HG03135 (cell line): ENCODE measurements around the gene CES1.
"Not testable (repeated sequence)": the region's sequence is repeated elsewhere in the genome, so short reads cannot be mapped to it uniquely, and the experiment has no call there.

Source experiments
- ATAC-seq: cut with Tn5 transposase; IDR thresholded peaks from one replicate; pipeline ENCODE4 v1.9.1; 2021; ENCODE audit warnings: mild to moderate bottlenecking, moderate library complexity; ENCODE audit not compliant: unreplicated experiment

CES1 gene

GRCh38 chr16:55832425-55832772 is 497 bp downstream of the CES1 start:
- ATAC-seq, result no peak

GRCh38 chr16:55830658-55831294 is 2.1 kb downstream of the CES1 start:
- ATAC-seq, result no peak

DNA sequence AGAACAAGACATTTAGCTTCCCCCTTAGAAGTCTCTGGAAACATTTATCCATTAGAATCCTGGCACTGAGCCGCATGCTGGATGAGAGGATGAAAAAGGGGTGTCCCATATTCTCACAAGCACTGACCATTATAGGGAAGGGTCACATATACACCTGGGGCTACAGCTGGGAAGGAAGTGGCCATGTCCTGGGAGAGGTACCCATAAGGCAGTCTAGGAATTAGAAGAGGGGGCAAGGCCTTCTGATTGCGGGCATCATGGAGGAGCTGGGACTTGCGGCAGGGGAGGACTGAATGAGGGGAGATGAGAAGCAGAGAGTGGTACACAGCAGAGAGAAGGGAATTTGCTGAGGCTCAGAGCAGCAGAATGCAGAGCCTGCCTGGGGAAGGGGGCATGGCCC is 3.7 kb downstream of the CES1 start:
- ATAC-seq, result not testable (repeated sequence)

GRCh38 chr16:55828680-55829079 is 4.2 kb downstream of the CES1 start:
- ATAC-seq, result no peak

GRCh38 chr16:55825115-55825728 is 7.7 kb downstream of the CES1 start:
- no peak for ATAC-seq

DNA sequence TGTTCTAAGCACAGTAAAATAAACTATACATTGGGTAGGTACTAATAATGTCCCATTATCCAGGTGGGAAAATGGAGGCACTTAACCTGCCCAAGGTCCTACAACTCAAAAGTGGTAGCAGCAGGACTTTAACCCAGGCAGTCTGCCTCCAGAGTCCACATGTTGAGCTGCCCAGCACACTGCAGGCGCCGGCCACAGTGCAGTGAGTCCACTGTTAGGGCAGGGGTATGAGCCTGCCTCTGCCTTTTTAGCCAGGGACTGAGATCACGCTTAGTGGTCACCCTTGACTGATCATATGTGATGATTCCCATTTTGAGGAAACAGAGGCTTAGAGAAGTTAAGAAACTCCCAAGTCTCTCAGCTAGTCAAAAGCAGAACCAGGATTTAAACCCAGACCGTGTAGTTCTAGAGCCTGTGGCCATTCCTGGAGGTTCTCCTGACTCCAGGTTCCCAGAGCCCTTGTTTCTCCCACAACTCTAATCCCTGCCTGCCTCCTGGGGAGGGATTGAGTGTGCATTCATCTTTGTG is 8.4 kb downstream of the CES1 start:
- no peak for ATAC-seq

GRCh38 chr16:55822280-55822810 is 10.6 kb downstream of the CES1 start:
- no peak for ATAC-seq

GRCh38 chr16:55821210-55821609 is 11.7 kb downstream of the CES1 start:
- ATAC-seq, result no peak

- no peak for ATAC-seq
Observed at GRCh38 chr16:55820615-55821014, 12.3 kb downstream of the CES1 start.

DNA sequence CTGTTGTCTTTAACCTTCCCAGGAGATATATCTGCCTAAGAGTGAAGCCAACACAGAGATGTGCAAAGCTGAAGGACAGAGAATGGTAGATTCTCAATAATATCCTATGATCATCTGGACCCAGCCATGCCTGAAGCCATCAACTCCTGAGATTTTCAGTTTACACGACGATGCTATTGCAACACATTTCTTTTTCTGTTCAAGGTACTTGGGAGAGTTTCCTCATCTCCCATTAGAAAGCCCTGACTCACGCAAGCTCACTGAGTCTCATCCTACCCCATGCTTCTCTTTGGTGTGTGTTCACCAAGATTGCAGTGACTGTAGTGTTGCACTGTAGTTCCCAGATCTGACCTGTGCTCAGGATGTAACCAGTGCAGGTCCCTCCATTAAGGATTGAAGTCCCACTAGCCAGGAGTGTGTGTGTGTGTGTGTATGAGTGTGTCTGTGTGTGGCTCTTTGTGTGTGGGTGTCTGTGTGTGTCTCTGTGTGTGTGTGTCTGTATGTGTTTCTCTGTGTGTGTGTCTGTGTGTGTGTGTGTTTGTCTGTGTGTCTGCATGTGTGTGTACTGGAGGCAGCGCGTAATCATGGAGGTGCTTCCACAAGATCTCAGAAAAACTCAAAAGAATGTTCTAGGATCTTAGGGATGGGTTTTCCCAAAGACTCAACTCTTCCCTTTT is 15.5 kb downstream of the CES1 start:
- ATAC-seq, result no peak

GRCh38 chr16:55816222-55816621 is 16.7 kb downstream of the CES1 start:
- ATAC-seq, result not testable (repeated sequence)

DNA sequence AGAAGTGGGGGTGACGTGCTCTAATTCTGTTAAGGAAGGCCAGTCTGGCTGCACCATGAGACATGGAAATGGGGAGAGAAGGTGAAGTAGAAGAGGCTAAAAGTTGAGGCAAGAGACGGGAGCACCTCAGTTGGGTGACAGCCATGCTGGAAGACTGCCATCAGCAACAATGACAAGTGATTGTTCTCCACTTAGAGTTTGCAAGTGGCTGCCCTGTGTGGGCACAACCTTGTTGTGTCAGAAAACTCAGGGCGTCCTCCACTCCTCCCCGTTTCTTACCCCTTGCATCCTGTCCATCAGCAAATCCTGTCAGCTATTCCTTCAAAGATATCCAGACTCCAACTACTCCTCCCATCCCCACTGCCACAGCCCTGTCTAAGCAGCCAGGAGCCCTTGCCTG is 17.6 kb downstream of the CES1 start:
- no peak for ATAC-seq

DNA sequence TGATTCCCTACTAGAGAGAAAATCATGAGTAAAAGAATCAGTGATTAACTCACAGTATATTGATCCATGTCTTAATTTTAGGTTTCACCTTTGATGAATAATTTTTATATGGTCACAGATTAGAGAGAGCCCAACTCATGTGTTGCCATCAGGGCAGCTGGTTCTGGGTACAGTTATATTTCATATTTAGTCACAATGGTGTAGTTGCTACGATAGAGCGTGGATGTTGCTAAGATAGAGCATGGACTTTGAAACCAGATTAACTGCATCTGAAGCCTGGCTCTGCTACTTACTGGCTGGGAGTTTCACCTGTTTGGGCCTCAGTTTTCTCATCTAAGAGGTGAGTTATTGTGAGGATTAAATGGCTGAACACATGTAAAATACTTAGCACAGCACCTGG is 18.7 kb downstream of the CES1 start:
- ATAC-seq, result not testable (repeated sequence)

DNA sequence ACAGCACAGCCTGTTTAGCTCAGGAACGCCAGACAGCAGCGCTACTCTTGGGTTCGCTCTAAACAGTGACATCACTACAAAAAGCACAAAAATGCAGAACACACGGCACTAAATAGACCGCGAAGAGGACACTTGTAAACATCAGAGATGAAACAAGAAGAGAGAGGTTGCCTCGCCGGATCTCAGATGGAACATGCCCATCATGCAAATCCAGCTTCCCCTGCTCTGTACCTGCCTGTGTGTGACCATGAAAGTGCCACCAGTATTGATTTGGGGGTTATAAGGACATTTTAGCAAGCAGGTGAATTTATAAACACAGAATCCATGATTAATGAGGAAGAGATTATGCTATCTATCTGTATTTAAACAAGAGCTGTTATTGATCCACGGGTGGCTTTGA is 19.2 kb downstream of the CES1 start:
- not testable (repeated sequence) for ATAC-seq

DNA sequence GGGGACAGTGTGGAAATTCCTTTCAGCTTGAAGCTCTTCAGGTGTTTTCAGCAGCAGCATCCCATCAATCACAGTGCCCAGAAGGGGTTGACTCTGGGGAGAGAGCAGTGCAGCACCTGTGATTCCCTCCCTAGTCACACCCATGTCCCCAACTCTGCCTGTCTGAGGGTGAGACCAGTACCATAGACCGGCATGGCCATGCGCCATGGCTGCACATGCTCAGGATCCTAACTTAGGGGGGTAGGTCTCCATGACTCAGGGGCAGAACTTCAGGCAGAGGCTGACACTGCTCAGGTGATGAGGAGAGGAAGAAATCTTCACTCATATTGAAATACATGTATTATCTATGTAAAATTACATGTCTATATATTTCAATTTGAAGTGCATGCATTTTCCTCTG is 19.9 kb downstream of the CES1 start:
- ATAC-seq, result no peak

DNA sequence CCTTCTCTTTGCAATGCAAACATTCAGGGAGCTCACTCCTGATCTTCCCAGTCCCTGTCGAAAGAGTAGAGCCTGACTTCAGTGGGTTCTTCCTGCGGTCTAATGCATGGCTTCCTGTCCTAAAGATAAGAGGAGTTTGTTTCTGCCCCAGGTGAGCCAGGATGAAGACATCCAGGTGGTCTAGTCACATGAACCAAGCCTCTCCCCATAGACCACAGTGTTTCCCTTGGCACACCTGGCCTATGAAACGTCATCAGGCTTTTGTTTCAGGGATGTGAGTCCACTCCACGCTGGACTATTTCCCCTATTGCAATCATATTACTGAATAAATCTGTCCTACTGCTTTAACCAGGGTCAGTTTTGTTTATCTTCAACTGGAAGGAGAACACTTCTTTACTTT is 21.1 kb downstream of the CES1 start:
- no peak for ATAC-seq

DNA sequence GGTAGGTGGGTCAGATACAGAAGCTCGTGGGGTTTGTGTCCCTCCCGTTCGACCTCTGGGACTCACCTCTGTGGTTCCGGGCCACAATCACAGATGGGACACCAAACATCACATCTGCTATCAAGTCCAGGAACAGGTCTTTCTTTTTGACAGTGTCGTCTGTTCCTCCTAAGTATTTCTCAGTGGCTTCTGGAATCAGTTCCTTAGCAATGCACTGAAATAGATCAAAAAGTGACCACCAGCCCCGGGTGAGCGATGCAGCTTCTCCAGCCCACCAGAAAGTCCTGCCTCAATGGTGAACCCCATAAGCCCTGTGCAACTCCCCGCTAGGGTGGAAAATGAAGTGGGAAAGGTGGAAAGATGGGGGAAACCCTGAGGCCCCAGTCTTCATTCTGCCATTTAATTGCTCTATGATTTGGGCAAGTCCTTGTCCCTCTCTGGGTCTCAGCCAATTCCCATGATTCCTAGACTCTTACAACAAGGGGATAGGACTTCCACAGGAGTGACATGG is 22.4 kb downstream of the CES1 start:
- ATAC-seq, result no peak

DNA sequence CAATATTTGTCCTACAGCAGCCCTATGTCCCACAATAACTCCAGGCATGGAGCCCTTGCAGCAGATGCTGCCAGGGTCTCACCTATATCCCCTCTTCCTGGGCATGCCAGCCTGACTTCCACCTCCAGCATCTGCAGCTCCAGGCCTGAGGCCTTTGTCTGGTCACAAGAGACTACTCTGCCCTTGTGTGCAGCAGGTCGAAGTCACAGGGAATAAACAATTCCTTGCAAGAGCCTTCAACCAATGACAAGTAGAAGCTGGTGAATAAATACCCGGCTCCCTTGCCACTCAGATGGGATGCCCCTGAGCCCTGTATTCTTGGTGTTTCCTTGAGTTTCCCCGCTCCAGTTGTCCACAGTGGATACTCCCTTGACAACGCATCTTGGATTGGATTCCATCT is 23.0 kb downstream of the CES1 start:
- no peak for ATAC-seq

GRCh38 chr16:55809386-55809785 is 23.5 kb downstream of the CES1 start:
- no peak for ATAC-seq

- ATAC-seq, result not testable (repeated sequence)
Observed at GRCh38 chr16:55808286-55808685, 24.6 kb downstream of the CES1 start.

DNA sequence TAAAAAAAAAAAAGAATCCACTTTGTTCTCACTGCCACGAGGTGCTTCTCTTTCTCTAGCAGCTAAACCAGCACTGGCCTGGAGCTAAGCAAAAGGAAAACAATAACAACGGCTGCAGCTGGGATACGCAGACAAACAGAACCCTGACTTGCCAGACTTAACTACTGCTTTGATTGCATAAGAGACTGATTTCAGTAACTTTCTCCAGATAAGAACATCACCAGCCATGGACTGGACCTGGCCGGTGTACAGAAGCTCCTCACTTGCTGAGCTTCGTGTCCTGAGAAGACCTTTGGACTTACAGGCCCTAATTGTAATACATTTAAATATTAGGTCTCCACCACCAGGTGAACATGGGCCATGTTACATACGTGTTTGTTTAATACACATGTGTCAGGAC is 27.8 kb downstream of the CES1 start:
- ATAC-seq, result not testable (repeated sequence)

DNA sequence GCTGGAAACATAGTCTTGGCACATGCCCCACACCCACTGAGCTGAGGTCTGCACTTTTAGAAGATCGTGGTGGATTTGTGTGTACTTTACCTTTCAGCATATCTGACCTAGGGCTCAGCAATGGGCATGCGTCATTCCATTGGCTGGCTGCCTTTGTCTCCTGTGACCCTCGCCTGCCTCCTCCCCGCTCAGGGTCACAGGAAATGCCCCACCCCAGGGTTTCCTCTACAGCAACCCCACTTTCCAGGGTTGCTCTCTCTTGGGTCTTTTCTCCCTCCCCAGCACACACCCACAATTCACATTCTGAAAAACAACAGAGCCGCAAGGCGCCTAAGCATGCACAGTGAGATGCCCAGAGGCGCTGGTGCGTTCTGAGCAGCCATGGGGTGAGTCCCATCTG is 29.2 kb downstream of the CES1 start:
- ATAC-seq, result not testable (repeated sequence)
